SK-MEL-5 (cell line): ENCODE measurements around the gene GABRR1. TPM values are rescaled to one million over a fixed set of nuclear protein-coding genes. Genes with fewer than 3 reads are reported as not detected.
"Not testable (repeated sequence)": the region's sequence is repeated elsewhere in the genome, so short reads cannot be mapped to it uniquely, and the experiment has no call there.

Experiments
- DNase-seq: peaks from one replicate; pipeline ENCODE4 v3.0.0-alpha.2; 2016; ENCODE audit warnings: low read depth, low spot score
- in situ Hi-C: cut with HindIII; loops from 2 replicates; pipeline ENCODE4 v1.10.0; 2016; ENCODE audit warnings: low sequenced_read_pairs, high pct_unique_total_duplicates, low pct_unique_long_range_greater_than_20kb
- total RNA-seq: library from RNA; depleted of rRNA; stranded (reverse); fragments of >200 nt; shearing (Covaris generic); gene quantifications from 2 replicates; pipeline ENCODE4 v1.2.3, GENCODE V29; 2014; rRNA removed

The GABRR1 gene
- total RNA-seq, 1 experiment from 2014 or later, result not detected

DNA sequence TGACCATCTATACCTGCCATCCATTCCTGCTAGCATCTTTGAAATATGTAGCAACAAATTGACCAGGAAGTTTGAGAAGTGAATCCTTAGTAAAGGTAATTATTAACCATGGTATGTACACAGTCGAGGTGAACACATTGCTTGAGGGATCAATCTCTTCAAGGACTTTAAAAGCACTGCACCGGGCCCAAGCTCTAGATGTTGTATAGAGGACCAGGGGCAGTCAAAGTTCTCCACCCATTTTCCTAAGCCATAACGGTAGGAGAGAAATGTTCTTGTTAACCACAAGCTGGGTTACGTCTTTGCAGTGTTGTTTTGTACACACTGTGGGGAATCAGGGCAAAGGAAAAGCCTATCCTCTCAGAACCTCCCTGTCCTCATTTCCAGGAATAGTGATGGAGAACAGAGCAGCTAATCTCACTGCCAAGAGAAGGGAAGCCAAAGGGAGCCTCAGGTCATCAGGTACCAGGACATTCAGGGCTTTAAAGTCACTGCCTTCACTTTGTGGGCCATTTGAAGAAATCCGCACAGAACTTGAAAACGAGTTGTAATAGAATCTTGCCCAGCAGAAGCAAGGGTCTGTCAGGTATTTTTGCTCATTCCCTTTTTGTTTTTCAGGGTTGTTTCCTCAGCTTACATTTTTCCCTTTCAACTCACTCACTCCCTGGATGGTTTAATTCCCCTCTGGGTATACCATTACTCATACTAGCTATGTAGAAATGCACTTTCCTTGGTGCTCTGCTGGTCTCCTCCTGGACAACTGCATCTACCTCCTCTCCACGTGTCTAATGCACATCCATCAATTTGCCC is 76.6 kb downstream of the GABRR1 start:
- DNase-seq, result no peak
- in situ Hi-C loops, result no loop called here

DNA sequence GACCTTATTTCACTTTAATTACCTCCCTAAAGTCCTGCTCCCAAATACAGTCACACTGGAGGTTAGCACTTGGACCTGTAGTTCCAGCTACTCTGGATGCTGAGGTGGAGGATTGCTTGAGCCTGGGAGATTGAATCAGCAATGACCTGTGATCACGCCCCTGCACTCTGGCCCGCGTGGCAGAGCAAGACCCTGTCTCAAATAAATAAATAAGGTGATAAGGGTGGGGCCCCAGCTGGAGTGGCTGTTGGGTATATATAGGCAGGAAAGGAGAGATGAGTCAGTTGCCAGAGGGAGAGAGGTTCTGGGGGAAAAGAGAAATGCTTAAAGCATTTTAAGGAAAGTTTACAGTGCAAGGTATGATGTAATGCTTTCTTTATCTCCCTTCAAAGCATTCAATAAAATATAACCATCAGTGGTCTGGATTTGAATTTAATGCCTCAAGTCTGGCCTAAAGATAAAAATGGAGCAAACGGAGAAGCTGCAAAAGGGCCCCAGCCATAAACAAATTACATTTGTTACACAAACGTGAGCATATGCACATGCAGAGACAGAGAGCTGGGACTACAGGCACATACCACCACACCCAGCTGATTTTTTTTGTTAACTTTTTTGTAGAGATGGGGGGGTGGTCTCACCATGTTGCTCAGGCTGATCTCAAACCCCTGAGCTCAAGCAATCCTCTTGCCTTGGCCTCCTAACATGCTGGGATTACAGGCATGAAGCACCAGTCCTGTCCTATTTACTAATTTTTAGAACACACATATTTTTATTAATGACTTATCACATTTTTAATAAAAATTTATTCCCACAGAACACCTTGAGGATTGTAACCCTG is 77.4 kb downstream of the GABRR1 start:
- in situ Hi-C loops, result no loop called here
- no peak for DNase-seq

GRCh38 chr6:89138173-89138572 is 79.0 kb downstream of the GABRR1 start:
- in situ Hi-C loops, result no loop called here
- no peak for DNase-seq

DNA sequence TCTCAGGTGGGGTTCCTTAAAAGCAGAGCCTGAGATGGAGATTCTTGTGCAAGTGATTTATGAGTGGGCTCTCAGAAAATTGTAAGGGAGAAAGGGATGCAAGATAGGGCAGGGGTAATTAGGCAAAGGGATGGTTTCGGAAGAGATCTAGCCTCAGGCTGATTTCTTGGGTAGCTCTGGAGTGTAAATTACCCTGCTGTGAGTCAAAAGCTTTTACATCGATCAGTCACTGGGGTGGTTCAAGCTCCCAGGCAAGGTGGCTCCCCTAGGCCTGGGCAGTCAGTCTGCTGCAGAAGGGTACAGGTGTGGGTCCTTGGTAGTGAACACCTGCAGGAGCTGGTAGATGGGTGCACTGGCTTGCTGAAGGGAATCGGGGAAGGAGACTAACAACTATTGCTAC is 82.4 kb downstream of the GABRR1 start:
- no peak for DNase-seq
- in situ Hi-C loops, result no loop called here

GRCh38 chr6:89133981-89134380 is 83.2 kb downstream of the GABRR1 start:
- in situ Hi-C loops, result no loop called here
- no peak for DNase-seq

GRCh38 chr6:89132057-89132456 is 85.1 kb downstream of the GABRR1 start:
- in situ Hi-C loops, result no loop called here
- no peak for DNase-seq

DNA sequence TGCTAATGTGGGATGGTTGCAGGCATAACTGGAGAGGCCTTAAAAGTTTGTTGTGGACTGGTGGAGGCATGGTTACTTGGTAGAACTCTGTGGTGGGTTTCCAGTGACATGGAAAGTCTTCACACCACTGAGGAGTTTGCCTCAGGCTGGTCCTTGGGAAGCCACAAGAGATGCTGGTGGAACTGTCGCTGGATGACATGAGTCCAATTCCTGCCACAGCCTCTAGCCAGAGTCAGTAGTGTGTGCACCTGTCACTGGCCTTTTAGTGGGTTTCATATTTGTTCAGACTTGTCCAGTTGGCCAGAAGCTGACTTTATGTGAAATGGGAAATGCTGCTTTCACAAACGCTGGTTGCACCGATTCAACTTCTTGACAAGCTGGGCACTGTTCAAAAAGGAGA is 85.6 kb downstream of the GABRR1 start:
- in situ Hi-C loops, result no loop called here
- no peak for DNase-seq

DNA sequence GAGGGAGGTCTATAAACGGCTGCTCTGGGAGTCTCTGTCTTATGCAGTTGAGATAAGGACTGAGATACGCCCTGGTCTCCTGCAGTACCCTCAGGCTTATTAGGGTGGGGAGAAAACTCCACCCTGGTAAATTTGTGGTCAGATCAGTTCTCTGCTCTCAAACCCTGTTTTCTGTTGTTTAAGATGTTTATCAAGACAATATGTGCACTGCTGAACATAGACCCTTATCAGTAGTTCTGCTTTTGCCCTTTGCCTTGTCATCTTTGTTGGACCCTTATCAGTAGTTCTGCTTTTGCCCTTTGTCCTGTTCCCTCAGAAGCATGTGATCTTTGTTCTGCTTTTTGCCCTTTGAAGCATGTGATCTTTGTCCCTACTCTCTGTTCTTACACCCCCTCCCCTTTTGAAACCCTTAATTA is 88.9 kb downstream of the GABRR1 start:
- in situ Hi-C loops, result not testable (repeated sequence)

More for the DNA sequence above, 88.9 kb downstream of the GABRR1 start:
- DNase-seq, result not testable (repeated sequence)

Other genes with a start within 250 kb of the GABRR1 start
- 32.4 and 35.4 TPM in 2 replicates for gene PNRC1, start 136.6 kb downstream of the GABRR1 start, total RNA-seq
- 0.13 and 0.21 TPM in 2 replicates for gene SRSF12, start 99.3 kb downstream of the GABRR1 start, total RNA-seq
- gene PM20D2, start 71.3 kb downstream of the GABRR1 start, total RNA-seq, result 13.9 and 14.2 TPM in 2 replicates
- not detected in 2 replicates for gene GABRR2, start 97.9 kb upstream of the GABRR1 start, total RNA-seq
- 46.1 and 47.8 TPM in 2 replicates for gene UBE2J1, start 135.4 kb upstream of the GABRR1 start, total RNA-seq
- 145 and 165 TPM in 2 replicates for gene RRAGD, start 194.9 kb upstream of the GABRR1 start, total RNA-seq
- 19.3 and 28.1 TPM in 2 replicates for gene ANKRD6, start 215.8 kb upstream of the GABRR1 start, total RNA-seq